NB4 (cell line): Measurements from ENCODE around the gene IRS2.

Experiments used
- MYC ChIP-seq: IDR thresholded peaks from 2 replicates; pipeline ENCODE4 v1.6.1; 2011; ENCODE audit warnings: low read depth, low read length
- TF ChIP-seq, protein P1 (sequence below): IDR thresholded peaks from one replicate; pipeline ENCODE4 v1.5.1; 2012; ENCODE audit warnings: low read depth, low read length

DNA sequence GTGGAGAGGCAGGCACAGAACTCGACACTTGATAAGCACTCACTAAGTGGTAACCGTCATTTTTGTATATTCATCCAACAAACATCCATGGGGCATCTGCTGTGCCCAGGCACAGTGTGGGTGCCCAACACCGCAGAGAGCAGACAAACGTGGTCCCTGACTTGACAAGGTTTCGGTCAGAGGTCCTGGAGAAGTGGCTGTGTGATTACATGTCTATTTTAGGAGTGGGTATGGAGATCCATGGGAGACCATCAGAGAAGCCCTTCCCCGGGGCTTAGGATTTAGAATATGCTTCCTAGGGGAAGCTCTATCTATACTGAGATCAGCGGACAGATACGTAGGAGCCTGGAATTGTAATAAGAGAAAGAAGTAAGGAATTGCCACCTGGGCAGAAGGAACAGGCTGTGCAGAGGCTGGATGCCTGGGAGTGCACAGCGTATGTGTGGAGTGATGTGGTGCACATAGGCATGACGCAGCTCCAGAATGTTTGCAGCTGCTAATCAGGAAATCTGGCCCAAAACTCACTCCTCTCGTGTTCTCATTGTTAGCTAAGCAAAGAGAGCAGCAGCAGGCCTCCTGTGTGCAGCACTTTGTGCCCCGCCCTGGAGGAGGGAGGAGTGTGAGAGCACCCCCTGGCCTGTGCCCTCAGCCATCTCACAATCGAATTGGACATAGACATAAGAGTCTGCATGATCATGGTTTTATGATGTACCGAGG is 23.0 kb upstream of the IRS2 start:
- TF ChIP-seq, protein P1, sequence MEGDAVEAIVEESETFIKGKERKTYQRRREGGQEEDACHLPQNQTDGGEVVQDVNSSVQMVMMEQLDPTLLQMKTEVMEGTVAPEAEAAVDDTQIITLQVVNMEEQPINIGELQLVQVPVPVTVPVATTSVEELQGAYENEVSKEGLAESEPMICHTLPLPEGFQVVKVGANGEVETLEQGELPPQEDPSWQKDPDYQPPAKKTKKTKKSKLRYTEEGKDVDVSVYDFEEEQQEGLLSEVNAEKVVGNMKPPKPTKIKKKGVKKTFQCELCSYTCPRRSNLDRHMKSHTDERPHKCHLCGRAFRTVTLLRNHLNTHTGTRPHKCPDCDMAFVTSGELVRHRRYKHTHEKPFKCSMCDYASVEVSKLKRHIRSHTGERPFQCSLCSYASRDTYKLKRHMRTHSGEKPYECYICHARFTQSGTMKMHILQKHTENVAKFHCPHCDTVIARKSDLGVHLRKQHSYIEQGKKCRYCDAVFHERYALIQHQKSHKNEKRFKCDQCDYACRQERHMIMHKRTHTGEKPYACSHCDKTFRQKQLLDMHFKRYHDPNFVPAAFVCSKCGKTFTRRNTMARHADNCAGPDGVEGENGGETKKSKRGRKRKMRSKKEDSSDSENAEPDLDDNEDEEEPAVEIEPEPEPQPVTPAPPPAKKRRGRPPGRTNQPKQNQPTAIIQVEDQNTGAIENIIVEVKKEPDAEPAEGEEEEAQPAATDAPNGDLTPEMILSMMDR: no peak
- TF ChIP-seq MYC: no peak
